Hepatic stellate cell (primary cell): ENCODE measurements around the gene DDX54.
"Not testable (repeated sequence)": the region's sequence is repeated elsewhere in the genome, so short reads cannot be mapped to it uniquely, and the experiment has no call there.

Source experiments
- DNase-seq: peaks from one replicate; pipeline ENCODE4 v3.0.0; 2011; ENCODE audit warnings: low spot score

The DDX54 gene

DNA sequence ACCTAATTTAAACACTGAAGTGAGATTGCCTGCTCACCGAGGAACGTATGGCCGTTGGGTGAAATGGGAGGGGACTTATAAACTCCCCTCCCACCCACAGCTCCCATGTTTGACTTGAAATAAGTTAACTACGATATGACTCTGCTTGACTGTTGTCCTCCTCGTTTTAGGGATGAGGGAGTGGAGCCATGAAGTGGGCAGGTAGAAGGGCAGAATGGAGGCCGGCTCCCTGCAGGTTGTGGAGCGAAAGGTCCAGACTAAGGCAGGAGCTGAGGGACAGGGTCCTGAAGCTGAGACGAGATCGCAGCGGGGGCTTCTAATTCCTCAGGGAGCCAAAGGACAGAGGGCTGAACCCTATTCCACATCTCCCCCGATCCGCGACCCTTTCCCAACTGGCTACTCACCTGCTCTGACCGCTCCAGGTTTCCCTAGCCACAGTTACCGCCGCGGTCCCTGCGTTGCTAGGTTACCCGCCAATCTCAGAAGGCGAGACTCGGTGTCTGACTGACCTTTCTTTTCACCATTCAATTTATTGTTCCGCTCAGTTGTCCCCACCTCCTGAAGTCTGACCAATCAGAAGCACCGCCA is 35.4 kb upstream of the DDX54 start:
- DNase-seq: no peak

DNA sequence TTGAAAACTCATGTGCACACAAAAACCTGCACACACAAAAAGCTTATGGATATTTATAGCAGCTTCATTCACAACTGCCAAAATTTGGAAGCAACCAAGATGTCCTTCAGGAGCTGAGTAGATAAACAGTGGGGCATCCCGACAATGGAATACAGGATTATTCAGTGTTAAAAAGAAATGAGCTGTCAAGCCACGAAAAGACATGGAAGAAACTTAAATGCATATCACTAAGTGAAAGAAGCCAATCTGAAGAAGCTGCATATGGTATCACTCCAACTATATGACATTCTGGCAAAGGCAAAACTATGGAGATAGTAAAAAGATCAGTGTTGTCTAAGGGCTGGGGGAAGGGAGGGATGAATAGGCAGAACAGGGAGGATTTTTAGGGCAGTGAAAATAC is 30.7 kb upstream of the DDX54 start:
- DNase-seq: no peak

DNA sequence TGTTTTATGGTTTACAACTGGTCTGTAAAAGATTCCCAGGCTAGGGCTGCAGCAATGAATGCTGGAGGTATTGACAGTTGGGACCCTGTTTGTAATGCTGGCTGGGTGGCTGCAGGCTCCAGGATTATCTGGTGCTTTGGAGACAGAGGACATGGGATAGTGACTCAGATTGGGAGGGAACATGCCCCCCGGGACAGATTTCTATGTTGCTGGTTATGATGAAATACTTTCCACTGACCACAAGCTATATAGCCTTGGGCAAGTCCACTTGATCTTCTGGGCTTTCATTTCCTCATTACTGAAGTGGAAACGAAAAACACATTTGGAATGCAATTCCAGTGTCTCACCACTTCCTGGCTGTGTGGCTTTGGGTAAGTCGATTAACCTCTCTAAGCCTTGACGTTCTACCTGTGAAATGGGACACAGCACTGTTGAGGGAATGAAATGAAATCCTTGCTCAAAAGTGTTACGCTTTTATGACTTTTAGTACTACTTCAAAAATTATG is 29.7 kb upstream of the DDX54 start:
- DNase-seq: peak; percentile 89

DNA sequence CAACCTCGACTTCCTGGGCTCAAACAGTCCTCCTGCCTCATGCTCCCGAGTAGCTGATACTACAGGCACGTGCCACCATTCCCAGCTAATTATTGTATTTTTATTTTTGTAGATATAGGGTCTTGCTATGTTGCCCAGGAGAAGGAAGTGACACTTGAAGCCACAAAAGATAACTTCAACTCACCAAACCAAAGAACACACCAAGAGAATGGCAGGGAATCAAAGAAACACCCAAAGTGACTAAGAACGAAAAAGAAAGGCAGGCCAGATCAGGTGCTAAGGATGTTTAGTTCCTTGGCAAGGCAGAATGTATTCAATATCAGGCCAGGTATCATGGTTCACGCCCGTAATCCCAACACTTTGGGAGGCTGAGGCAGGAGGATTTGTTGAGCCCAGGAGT is 25.9 kb upstream of the DDX54 start:
- no peak for DNase-seq

DNA sequence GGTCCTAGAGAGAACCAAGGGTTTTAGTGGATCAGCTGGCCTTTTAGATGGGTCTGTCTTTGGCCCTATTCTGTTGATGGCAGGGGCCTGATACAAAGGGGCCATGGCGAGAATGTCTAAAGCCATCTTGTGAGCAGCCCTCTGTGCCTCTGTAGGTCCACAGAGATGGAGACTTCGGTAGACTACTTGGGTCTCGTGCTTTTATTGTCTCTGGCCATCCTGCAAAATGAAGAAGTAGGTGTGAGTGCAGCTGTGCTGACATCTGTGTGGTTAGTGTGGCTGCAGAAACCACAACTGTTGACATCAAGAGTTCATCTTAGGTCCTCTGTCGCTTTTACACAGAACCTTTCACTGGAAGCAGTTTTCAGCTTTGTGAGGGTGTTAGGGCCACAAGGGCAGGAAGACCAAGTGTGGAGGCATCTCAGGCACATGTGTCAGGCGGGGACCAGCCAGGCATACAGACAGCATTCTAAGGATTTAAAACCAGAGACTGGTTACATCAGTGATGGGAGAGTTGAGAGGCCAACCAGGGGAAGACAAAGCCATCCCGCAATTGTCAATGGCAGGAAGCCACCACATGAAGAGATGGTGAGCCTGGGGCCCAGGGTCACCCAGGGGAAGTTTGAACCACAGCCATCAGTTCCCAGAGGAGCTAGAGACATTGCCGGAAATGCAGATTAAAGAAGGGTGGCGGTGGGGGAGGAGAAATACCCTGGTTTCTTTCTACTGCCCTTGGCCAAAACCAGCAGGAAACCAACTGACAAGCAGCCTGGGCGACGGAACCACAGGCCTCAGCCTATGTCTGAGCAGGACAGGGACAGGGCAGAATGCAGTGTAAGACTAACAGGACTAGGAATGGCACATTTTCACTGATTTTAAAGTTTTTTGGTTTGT is 23.0 kb upstream of the DDX54 start:
- DNase-seq: no peak

DNA sequence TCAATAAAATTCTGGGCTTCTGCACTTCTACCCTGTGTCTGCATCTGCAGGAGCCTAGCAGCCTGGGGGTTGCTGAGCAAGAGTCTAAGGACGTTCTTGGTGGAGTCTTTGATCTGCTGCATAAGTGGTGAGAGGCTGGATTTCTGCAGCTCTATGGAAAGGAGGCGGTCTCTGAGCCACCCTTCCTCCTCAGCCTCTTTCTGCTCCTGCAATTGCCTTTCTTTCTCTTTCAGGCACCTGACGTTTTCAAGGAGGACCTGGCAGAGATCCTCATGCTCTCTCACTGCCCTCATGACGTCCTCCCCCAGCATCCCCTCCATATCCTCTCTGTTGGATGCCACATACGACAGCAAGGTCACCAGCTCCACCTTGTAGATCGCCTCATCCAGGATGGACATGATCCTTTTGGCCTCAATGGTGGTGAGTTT is 22.3 kb upstream of the DDX54 start:
- DNase-seq: no peak

DNA sequence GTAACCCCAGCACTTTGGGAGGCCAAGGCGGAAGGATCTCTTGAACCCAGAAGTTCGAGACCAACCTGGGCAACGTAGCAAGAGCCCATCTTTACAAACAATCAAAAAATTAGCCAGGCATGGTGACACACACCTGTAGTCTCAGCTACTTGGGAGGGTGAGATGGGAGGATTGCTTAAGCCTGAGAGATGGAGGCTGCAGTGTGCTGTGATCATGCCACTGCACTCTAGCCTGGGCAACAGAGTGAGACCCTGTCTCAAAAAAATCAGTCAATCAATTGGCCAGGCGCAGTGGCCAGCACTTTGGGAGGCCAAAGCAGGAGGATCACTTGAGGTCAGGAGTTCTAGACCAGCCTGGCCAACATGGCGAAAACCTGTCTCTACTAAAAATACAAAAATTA is 21.5 kb upstream of the DDX54 start:
- not testable (repeated sequence) for DNase-seq

DNA sequence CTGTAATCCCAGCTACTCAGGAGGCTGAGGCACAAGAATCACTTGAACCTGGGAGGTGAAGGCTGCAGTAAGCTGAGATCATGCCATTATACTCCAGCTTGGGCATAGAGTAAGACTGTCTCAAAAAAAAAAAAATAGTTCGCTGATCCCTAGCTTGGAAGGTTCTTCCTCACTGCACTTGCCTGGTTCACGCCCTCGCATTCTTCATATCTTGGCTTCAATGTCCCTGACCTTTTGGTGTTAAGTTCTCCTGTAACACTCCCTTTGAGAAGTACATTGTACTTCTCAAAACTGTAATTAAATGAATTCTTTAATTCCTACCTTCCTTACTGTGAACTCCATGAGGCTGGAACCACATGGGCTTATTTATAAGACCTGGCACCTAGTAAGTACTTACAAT is 19.5 kb upstream of the DDX54 start:
- DNase-seq: no peak

DNA sequence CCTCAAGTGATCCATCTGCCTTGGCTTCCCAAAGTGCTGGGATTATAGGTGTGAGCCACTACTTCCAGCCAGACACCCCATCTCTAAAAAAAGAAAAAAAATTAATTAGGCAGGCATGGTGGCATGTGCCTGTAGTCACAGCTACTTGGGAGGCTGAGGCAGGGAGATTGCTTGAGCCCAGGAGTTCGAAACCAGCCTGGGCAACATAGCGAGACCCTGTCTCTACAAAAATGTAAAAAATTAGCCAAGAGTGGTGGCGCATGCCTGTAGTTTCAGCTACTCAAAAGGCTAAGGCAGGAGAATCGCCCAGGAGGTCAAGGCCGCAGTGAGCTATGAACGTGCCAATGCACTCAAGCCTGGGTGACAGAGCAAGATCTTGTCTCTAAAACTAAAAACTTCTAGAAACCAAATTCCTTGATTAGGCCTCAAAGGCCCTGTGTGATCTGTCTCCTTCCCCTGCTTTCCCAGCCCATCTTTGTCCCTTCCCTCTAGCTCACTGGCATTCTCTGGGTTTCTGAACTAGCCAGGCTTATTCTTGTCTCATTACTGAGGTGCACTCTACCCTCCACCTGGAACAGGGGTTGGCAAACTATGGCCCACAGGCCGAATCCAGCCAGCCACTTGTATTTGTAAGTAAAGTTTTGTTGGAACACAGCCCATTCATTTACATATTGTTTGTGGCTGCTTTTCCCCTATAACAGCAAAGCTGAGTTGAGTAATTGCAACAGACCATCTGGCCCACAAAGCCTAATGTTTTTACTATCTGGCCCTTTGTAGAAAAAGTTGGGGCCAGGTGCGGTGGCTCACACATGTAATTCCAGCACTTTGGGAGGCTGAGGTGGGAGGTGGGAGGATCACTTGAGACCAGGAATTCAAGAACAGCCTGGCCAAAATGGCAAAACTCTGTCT is 18.8 kb upstream of the DDX54 start:
- DNase-seq: no peak

DNA sequence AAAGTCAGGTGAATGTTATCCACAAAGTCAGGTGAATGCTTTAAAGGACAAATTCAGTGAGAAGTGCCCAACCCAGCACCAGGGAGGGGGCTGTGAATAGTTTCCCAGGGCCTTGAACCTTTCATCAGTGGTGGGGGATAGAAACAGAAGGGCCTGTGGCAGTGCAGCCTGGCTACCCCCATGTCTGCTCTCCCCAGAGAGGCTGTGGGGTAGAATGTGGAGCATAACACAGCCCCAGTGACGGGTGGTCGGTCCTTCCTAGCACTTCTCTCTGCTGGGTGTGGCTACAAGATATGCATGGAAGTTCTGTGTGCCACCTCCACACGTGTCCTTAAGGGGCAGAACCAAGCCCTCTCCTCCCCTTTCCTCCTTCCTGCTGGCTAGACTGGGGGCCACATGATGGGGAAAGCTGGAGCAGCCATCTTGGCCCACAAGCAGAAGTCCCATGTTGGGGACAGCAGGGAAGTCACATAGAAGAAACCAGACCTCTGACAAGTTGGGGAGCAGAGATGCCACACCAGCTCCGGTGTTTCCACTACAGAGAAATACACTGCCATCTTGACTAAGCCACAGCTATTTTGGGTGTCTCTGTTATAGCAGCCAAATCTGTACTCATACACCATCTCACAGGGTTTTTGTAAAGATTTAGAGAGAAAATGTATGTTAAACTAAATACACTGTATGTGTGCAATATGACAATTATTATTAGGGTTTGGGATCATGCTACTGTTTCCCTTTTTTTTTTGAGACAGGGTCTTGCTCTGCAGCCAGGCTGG is 17.2 kb upstream of the DDX54 start:
- no peak for DNase-seq

DNA sequence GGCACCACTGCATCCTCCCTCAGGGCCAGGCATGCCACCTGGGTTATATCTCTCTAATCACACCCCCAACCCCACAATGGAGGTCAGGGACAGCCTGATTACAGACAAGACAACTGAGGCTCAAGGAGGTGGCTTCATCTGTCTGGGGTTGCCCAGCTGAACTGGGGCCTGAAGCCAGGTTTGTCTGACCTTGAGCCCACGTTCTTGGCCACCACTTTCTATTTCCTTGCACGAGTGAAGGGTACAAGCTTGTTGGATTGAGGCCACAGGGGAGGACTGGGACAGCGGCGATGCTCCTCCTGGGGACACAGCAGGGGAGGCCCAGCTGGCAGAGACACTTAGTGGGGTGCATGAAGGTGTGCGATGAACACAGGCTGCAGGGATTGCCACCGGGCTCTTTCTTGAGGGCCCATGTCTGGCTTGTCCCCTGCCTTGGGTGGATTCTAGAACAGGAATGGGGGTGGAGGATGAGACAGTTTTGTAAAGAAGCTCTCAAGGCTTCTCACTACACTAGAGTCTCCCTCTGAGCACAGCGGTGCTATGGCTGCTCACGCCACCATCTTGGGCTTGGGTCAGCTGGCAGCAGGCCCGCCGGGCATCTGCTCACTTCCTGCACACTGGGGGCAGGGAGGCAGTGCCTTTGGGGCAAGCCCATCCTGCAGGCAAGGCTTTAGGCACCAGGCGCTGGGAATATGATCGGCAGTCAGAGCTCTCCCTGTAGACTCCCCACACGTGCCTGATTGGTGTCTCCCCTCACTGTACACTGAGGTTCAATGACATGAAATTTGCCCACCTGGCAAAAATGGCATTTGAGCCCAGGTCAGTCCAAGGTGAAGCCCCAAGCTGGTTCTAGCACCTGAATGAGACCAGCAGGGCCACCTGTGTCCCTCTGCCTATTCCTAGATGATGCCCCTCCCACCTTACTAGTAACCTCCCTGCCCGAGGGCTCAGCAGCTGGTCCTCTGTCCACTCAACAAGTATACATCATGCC is 16.2 kb upstream of the DDX54 start:
- DNase-seq: no peak

DNA sequence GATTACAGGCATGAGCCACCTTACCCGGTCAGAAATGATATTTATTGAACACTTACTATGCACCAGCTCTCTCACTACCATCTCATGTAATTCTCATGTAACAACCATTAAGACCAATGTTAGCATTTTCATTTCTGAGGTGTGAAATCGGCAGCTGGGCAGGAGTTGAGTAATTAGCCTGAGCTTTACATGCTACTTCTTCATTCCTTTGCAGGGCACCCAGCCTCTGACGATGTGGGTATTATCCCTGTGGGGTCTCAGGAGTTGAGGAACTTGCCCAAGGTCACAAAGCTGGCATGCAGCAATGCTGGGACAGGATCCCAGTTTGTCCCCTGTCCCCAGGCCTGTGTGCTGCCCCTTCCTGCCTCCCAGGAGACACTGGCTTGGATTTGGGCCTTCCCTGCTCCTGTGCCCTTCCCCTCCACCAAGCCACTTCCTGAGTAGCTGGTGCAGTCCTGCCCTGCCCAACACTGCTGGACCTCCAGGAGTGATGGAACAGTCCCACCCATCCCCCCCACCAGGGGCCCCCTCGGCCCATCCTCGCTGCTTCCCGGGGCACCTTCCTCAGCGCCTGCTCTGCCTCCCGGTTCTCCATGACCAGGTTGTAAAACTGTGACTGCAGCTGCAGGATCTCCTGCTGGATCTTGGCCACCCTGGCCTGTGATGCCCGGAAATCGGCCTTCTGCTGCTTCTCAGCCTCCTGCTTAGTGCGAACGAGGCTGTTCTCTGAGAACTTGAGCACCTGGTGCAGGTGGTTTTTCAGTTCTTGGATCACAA is 14.9 kb upstream of the DDX54 start:
- DNase-seq: no peak

DNA sequence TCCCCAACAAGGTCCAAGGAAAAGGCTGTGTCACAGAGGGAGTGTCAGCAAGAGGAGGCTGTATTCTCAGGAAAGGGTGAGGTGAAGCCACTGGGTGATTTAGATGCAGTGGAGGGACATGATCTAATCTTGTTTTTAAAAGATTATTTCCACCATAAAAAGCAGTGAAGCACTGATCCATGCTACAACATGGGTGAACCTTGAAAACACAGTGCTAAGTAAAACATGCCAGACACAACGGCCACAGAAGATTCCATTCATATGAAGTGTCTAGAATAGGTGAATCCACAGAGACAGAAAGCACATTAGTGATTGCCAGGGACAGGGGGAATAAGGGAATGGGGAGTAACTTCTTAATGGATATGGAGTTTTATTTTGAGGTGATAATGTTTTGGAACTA is 13.0 kb upstream of the DDX54 start:
- no peak for DNase-seq

DNA sequence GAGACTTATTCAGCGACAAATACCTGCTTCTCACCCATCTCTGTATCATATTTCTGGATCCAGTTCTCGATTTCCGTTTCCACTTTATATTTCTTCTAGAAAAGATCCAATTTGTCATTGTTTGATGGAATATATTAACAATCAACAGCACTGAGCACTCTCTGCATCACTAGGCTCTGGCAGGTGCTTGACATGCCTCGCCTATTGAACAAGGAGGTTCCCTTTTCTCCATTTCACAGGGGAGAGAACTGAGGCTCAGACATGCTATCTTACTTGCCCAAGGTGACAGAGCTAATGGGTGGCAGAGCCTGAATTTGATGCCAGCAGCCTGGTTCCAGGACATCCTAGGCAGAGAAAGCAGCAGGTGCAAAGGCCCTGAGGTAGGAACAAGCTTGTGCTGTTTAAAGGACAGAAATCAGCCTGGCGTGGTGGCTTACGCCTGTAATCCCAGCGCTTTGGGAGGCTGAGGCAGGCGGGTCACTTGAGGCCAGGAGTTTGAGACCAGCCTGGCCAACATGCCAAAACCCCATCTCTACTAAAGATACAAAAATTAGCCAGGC is 12.3 kb upstream of the DDX54 start:
- no peak for DNase-seq

DNA sequence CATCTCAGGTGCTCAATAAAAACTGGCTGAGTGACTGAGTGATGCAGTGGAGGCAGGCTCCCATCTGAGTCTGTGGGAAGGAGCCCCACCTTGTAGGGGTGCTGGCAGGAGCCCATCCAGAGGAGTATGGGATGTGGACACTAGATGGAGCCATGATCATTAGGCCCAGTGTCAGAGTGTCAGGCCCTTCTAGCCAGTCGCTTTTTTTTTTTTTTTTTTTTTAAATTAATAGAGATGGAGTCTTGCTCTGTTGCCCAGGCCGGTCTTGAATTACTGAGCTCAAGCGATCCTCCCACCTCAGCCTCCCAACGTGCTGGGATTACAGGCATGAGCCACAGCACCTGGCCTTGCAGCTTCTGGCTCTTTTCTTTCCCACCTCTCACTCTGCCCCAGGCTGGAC is 11.7 kb upstream of the DDX54 start:
- peak; percentile 90 for DNase-seq

DNA sequence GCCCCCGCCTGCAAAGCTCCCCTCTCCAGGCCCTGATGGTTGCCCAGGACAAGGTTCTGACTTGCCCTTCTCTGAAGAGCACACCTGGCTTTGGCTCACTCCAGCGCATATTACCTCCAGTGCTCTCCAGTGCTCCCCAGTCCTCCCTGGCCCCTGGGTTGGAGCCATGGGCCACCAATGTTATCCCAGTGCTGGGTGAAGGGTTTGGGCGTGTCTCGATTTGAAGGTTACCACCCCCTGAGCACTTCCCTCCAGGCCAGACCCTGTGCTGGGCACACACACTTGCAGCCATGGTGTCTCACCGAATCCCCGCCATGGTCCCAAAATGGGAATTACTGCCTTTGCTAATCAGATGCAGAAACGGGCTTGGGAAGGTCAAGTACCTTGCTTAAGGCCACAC is 11.3 kb upstream of the DDX54 start:
- no peak for DNase-seq

DNA sequence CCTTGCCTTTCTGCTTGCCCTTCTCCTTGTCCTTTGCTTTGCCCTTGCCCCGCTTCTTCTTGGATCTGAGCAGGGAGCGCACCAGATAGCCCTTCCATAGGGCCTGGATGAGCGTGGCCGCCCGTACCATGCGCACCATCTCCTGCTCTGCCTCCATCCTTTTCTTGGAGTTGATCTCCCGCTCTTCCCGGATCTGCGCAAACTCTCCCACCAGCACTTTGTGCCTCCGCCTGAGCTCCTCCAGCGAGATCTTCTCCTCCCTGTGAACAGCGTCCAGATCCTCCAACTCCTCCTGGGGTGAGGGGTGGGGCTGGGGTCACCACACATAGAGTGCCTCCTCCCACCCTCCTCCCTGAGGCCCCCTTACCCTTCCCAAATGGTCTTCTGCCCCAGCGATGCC is 10.3 kb upstream of the DDX54 start:
- no peak for DNase-seq

DNA sequence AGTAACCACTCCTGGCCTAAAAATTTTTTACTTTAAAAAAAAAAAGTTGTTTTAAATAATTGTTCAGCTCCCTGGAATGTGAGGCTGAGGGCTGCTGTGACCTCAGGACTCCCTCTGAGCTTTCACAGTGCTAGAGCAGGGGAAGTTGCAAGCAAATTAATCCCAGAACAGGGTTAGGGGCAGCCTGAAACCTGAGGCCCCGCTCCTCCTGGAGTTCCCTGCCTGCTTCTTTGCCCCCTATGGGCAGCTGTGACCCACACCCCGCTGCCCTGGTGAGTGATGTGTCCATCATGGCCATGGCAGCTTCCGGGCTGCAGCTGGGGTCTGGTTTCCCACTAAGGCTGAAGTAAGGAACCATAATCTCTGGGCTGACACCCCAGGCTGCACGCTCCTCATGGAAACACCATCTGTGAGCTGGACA is 9.7 kb upstream of the DDX54 start:
- DNase-seq: peak; percentile 81

DNA sequence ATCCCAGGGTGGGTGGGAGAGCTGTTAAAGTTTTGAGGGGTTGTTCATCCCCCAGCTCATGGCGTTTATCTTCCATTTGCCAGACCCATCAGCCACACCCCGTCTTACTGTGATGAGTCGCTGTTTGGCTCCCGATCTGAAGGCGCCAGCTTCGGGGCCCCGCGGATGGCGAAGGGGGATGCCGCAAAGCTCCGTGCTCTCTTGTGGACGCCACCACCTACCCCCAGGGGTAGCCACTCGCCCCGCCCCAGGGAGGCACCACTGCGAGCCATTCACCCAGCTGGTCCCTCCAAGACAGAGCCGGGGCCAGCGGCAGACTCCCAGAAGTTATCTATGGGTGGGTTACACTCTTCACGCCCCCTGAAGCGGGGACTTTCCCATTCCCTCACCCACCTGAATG is 5.9 kb upstream of the DDX54 start:
- no peak for DNase-seq
